ENCODE measurements around the gene MICALL2. TPM values are rescaled to one million over a fixed set of nuclear protein-coding genes. Genes with fewer than 3 reads are reported as not detected.

The MICALL2 gene
- total RNA-seq (10 to 100 TPM; 29.4 to 39.4 TPM), polyA plus RNA-seq (ENCODE audit: insufficient read depth, low read depth, low replicate concordance) (13.4 TPM)
- long read RNA-seq, donor 1, partial matches to known transcripts = 5 of 5 reads
- long read RNA-seq, donor 1, other reads (novel, unspliced or antisense) = 0 of 5 reads
- long read RNA-seq, donor 2 = 0 reads

GRCh38 chr7:1458683-1459511, at the start of gene MICALL2:
Gene MICALL2 (minus strand): TSS chr7:1459470. CDS start chr7:1459326, 144 bp downstream.
- intact Hi-C loops (cut with DNase I; ENCODE audit: low total_unique reads) = no loop called here
- TF ChIP-seq POLR2A (IDR thresholded peaks at IDR 0.05) = peak; percentile 63
- no peak for TF ChIP-seq CTCF (IDR thresholded peaks at IDR 0.05)
- peak within 1 kb of the TSS; percentile 58 to 68 for H3K4me3 ChIP-seq
- WGBS, 2 donors = 0 to 1% methylated on average over 2 to 69 of the region's 69 CpGs
- peak within 1 kb of the TSS; percentile 25 to 71 for H3K27ac ChIP-seq
- no peaks in the 10 kb centered on the region for H3K27me3 ChIP-seq
- no peaks in the 10 kb centered on the region for H3K9me3 ChIP-seq
- no peaks in the 10 kb centered on the region for H3K36me3 ChIP-seq (ENCODE audit: low read depth, missing control alignments)
- H3K4me1 ChIP-seq = peaks cover 23% of the 10 kb centered on the region
- DNase-seq = peak; percentile 49

GRCh38 chr7:1508277-1508758, 49.0 kb upstream of the MICALL2 start:
- H3K36me3 ChIP-seq (ENCODE audit: low read depth, missing control alignments) = no peaks in the 10 kb centered on the region
- H3K4me1 ChIP-seq = peaks cover 4% of the 10 kb centered on the region
- WGBS, 2 donors = 76 to 79% methylated on average over 10 of the region's 10 CpGs
- DNase-seq = no peak
- H3K9me3 ChIP-seq = no peaks in the 10 kb centered on the region
- H3K4me3 ChIP-seq = no peak overlapping the region
- H3K27ac ChIP-seq = no peak overlapping the region
- no peak for TF ChIP-seq CTCF (IDR thresholded peaks at IDR 0.05)
- no peak for TF ChIP-seq POLR2A (IDR thresholded peaks at IDR 0.05)
- intact Hi-C loops (cut with DNase I; ENCODE audit: low total_unique reads) = no loop called here
- no peaks in the 10 kb centered on the region for H3K27me3 ChIP-seq

GRCh38 chr7:1505731-1506550, 46.7 kb upstream of the MICALL2 start:
- Histone ChIP-seq H3K27me3 (no peaks in the 10 kb centered on the region), H3K27ac (no peak overlapping the region), H3K9me3 (no peaks in the 10 kb centered on the region), H3K36me3 (ENCODE audit: low read depth, missing control alignments) (no peaks in the 10 kb centered on the region), H3K4me1 (peaks cover 9% of the 10 kb centered on the region), H3K4me3 (no peak overlapping the region)
- intact Hi-C loops (cut with DNase I; ENCODE audit: low total_unique reads) = no loop called here
- TF ChIP-seq CTCF (IDR thresholded peaks at IDR 0.05) (no peak), POLR2A (IDR thresholded peaks at IDR 0.05) (no peak)
- 55 to 64% methylated on average over 24 to 35 of the region's 35 CpGs for WGBS, 2 donors
- peak; percentile 27 for DNase-seq

GRCh38 chr7:1503816-1504775, 44.8 kb upstream of the MICALL2 start, which contains the start of gene INTS1:
Gene INTS1 (minus strand): TSS chr7:1504389. CDS start chr7:1503960, 429 bp downstream.
- Histone ChIP-seq H3K27ac (peak within 1 kb of the TSS; percentile 33 to 53), H3K9me3 (no peaks in the 10 kb centered on the region), H3K4me3 (peak within 1 kb of the TSS; percentile 100), H3K4me1 (peaks cover 9% of the 10 kb centered on the region), H3K36me3 (ENCODE audit: low read depth, missing control alignments) (no peaks in the 10 kb centered on the region), H3K27me3 (no peaks in the 10 kb centered on the region)
- peak; percentile 95 for DNase-seq
- intact Hi-C loops (cut with DNase I; ENCODE audit: low total_unique reads) = no loop called here
- 0 to 1% methylated on average over 24 to 111 of the region's 118 CpGs for WGBS, 2 donors
- TF ChIP-seq POLR2A (IDR thresholded peaks at IDR 0.05) = no peak
- peak; percentile 91 to 99 (median 98) for TF ChIP-seq CTCF (IDR thresholded peaks at IDR 0.05)

All from testis (tissue), 5 donors.